GM10266 (cell line): Measurements from ENCODE around the gene MBP.

Source experiments
- DNase-seq: peaks from one replicate; pipeline ENCODE4 v3.0.0; 2012; ENCODE audit errors: extremely low spot score
- TF ChIP-seq, protein P1 (sequence below): IDR thresholded peaks from 2 replicates; pipeline ENCODE4 v1.5.1; 2012; ENCODE audit warnings: mild to moderate bottlenecking, low read depth; ENCODE audit not compliant: control insufficient read depth, insufficient read depth; ENCODE audit errors: missing control alignments

Gene MBP

DNA sequence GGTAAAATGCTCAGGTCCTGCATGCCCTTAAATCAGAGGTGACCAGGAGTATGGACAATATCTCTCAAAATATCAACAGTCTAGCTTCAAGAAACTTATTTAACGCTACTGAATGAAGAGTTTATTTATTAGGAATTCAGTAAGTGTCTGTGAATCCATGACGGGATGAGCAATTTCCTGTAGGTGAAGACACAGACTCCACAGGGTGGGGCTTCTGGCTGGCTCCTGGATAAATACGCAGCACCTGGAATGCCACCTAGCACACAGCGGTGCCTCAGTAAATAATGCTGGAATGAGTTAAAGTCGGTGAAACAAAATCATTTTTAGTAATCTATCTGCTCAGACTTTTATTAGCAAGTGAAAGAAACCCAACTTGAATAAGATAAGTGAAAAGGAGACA, 29.4 kb upstream of the MBP start:
- DNase-seq = no peak
- TF ChIP-seq, protein P1, sequence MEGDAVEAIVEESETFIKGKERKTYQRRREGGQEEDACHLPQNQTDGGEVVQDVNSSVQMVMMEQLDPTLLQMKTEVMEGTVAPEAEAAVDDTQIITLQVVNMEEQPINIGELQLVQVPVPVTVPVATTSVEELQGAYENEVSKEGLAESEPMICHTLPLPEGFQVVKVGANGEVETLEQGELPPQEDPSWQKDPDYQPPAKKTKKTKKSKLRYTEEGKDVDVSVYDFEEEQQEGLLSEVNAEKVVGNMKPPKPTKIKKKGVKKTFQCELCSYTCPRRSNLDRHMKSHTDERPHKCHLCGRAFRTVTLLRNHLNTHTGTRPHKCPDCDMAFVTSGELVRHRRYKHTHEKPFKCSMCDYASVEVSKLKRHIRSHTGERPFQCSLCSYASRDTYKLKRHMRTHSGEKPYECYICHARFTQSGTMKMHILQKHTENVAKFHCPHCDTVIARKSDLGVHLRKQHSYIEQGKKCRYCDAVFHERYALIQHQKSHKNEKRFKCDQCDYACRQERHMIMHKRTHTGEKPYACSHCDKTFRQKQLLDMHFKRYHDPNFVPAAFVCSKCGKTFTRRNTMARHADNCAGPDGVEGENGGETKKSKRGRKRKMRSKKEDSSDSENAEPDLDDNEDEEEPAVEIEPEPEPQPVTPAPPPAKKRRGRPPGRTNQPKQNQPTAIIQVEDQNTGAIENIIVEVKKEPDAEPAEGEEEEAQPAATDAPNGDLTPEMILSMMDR = no peak

DNA sequence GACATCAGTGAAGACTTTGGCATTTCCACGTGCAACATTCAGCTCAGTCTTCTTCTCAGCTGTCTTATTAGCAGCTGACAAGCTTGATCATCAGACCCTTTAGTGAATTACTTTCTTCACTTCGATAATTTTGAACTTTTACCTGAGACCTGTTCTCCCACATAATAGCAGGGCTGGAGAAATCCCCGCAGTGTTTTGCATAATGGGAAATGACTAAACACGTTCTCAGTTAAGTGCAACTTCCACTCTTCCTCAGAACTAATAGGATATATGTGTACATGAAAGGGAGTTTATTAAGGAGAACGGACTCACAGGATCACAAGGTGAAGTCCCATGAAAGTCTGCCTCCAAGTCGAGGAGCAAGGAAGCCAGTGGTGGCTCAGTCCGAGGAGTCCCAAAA, 28.8 kb upstream of the MBP start:
- TF ChIP-seq, protein P1 = no peak
- no peak for DNase-seq

DNA sequence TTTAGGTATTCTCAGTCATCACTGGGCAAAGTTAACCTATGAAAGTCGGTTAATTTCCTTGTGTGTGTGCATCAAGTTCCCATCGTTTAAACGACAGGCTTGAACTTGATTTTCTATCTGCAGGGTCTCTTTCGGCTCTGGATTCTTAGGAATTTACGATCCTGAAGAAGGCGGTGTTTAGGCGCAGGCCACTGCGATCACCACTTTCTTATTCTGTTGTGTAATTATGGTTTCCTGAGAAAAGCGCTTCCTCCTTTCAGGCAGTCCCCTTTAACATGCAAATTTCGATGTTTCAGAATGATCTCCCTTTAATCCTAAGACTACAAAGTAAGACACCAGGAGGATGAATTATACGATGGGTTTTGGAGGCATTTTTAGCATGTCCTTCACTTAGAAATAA, 27.9 kb upstream of the MBP start:
- DNase-seq = no peak
- TF ChIP-seq, protein P1 = no peak

DNA sequence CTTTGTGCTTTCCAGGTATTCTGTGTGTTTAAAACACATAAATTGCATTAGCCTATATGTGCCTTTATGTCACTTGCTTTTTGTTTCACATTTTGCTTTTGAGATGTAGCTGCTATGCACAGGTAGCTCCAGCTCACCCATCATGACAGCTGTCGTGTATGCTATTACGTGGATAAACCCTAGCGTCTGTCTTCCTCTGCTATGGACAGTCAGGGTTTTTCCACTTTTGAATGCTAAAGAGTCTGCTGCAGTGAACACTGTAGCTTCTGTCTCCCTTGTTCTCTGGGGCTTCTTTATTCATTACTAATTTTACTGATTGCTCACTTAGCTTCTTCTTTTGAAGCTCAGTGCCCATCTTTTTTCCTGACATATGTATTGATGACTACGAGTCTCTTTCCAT, 24.7 kb upstream of the MBP start:
- DNase-seq = no peak
- TF ChIP-seq, protein P1 = no peak

DNA sequence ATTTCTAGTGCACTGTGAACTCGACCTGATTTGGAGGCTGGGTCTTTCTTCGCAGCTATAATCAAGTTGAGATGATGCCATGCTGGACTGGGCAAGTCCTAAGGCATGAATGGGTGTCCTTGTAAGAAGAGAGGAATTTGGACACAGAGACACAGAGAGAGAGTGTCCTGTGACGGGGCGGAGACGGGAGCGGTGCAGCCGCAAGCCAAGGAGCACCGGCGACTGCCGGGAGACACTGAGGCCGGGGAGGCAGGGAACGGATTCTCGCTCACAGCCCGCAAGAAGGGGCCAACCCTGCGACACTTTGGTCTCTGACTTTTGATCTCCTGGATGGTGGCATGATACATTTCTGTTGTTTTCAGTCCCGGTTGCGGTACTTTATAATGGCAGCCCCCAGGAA, 22.4 kb upstream of the MBP start:
- no peak for DNase-seq
- TF ChIP-seq, protein P1 = no peak

DNA sequence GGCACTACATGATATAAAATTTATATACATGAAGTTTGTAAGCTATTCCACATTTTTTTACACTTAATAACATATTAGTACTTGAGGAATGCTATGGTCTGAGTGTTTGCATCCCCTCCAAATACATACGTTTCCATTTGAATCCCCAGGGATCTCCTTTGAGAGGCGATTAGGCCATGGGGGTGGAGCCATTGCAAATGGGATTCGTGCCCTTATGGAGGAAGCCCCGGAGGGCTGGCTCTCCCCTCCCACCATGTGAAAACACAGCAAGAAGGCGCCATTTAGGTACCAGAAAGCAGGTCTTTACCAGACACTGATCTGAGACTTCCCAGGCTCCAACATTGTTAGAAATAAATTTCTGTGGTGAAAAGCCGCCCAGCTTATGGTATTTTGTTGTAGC, 20.8 kb upstream of the MBP start:
- DNase-seq = no peak
- TF ChIP-seq, protein P1 = no peak

DNA sequence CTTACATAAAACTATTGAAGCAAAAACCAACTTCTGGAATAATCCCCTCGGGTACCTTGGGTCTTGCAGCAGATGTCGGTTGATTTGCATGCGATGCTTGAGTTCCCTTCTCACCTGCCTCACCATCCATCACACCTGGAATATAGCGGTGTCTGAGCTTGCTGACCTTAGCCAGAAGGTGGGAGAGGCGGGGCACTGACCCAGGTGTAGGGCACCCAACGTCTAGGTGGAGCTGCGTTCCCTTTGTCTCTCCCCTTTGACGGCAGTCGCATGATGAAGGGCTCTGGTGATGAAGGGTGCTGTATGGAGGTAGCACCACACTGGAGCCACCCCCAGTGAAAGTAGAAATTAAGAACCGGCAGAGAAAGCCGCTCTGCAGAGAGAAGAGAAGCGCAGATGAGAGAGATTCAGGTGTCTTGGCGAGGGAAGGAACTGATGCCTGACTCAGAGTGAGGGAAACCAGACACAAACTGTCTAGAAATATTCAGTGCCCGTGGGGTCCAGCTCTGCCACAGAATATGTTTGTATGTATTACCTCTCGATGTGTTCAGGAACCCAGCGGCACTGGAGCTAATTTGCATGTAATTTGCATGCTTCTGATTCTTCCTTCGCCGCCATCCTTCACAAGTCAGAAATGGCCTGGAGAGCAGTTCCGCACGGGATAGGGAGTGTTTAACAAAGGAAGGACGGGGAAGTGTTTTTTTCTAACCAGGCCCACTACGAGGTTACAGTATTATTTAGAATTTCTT, 19.4 kb upstream of the MBP start:
- TF ChIP-seq, protein P1 = no peak
- DNase-seq = no peak
